NCI-H1417 (cell line): ENCODE data around the gene TDG.
"Not testable (repeated sequence)": the region's sequence is repeated elsewhere in the genome, so short reads cannot be mapped to it uniquely, and the experiment has no call there.

Experiments
- DNase-seq, 3 experiments: peaks; one replicate each; lab custom pipeline; 2025; lab: John Stamatoyannopoulos, UW

The TDG gene

DNA sequence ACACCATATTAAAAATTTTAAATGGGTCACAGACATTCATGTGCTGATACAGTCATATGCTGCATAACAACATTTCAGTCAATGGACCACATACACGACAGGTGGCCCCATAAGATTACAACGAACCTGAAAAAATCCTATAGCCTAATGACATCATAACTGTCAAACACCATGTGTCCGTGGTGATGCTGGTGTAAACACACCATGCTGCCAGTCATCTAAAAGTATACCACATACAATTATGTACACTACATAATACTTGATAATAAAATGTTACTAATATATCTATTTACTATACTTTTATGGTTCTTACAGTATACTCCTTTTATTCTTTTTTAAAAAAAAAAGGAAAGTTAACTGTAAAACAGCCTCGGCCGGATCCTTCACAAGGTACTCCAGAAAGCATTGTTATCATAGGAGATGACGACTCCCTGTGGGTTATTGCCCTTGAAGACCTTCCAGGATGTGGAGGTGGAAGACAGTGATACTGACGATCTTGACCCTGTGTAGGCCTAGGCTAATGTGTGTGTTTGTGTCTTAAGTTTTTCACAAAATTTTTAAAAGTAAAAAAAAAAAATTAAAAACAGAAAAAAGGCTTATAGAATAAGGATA, 5.0 kb upstream of the TDG start:
- no peak for DNase-seq

DNA sequence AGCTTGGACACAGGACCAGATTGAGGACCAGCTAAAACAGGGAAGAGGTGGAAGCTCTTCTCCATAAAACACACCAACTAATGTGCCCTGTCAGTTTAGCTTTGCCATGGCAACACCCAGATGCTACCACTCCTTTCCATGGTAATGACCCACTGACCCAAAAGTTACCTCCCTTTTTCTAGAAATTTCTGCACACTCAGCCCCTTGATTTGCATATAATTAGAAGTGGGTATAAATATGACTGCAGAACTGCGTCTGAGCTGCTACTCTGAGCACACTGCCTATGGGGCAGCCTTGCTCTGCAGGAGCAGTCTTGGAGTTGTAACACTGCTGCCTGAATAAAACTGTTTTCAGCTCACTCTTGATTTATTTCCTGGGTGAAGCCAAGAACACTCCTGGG, 3.2 kb upstream of the TDG start:
- no peak for DNase-seq

DNA sequence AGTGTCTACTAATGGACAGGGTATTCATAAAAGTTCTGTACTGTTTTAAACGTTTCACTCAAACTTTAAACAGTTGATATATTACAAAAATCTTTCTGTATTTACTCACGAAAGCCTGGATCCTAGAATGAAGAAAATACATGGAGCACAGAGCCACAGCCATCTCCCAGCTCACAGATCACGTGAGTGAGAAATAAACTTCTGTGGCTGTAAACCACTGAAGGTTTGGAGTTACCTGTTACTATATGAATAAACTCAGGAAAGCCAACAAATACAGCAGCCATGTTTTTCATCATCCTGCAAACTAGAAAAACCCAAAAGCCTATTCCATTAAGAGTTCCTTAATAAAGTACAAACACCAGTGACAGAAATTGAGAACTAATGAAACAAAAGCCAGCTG, 867 bp upstream of the TDG start:
- no peak for DNase-seq

DNA sequence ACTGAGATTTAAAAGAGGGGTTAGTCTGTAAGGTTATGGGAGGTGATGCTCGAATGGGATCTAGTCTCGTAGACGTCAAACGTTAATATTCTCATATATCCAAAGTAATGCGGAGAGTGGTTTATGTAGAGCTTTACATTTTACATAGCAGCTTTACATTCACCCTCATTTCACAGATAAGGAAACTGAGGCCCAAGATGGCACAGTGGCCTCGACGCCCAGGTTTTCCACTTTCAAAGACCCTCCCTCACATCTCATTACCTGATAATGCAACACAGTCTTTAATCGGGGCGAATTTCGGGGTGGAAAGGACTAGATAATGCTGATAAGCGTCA, 450 bp upstream of the TDG start:
- no peak for DNase-seq

DNA sequence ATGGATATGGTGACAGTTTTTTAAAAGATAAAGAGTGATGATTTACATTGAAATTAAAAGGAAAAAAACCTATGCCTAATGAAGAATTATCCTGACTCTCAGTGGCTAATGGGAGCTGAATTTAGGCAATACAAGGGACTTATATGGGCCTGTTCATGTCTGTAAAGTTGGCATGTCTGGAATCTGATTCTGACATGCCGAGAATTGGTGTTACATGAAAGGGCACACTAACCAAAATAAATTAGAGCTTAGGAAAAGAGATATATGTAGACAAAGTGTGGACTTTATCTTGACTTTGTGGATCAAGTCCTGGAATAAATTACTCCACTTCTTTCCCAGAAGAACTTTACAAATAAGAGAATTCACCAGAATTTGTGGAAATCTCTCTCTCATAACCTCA, 1.1 kb downstream of the TDG start:
- no peak for DNase-seq

DNA sequence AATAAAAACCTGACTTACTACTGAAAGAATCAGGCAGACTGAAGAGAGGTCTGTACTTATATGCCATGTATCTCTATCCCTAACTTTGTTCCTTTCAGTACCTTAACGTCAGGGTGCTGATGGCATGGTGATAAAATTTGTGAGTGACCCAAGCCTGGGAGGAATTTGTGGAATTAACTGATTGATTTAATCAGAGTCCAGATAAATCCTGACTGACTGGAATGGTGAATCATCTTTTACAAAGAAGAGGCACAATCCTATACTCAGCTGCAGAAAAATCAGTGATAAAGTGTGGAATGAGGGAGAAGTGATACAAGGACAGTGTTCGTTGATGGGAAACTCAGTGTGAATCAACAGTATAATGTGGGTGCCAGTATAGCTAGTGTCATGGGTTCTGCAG, 3.7 kb downstream of the TDG start:
- no peak for DNase-seq

GRCh38 chr12:103973909-103974308, 8.2 kb downstream of the TDG start:
- DNase-seq: no peak

DNA sequence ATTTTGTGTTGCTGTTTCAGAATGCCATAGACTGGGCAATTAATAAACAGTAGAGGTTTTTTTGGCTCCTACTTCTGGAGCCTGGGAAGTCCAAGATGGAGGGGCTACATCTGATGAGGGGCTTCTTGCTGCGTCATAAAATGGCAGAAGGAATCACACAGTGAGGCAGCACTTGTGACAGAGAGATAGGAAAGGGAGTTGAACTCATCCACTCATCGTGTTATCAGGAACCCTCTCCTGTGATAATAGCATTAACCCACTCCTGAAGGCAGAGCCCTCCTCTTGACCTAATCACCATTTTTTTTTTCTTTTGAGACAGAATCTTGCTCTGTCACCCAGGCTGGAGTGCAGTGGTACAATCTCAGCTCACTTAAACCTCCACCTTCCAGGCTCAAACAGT, 9.7 kb downstream of the TDG start:
- no peak for DNase-seq

DNA sequence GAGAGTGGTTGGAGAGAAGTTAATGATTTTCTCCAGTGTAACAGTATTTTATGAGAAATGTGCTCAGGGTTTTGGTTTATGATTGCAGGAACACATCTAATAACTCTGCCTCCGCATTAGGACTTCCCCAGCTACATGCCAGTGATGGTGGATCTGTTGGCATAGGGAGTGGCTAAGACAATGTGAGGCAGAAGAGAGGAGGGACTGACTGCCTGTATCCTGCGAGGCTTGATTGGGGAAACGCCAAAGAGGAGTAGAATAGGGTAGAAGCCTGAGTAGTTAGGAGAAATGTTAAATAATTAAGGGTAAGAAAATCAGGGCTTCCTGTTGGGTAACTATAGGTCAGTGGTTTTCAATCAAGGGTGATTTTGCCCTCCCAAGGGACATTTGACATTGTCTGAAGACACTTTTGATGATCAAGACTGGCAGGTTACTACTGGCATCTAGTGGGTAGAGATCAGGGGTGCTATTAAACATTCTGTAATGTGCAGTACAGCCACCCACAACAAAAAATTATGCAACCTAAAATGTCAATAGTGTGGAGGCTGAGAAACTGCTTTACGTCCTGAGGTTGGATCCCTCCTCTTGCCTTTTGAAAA, 12.8 kb downstream of the TDG start:
- DNase-seq: no peak

DNA sequence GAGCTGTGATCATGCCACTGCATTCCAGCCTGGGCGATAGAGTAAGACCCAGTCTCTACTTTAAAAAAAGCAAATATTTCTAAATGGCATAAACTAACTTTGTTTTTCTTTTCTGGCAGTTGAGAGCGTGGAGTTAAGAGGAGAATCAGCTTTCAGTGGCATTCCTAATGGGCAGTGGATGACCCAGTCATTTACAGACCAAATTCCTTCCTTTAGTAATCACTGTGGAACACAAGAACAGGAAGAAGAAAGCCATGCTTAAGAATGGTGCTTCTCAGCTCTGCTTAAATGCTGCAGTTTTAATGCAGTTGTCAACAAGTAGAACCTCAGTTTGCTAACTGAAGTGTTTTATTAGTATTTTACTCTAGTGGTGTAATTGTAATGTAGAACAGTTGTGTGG, 21.2 kb downstream of the TDG start:
- DNase-seq: no peak

DNA sequence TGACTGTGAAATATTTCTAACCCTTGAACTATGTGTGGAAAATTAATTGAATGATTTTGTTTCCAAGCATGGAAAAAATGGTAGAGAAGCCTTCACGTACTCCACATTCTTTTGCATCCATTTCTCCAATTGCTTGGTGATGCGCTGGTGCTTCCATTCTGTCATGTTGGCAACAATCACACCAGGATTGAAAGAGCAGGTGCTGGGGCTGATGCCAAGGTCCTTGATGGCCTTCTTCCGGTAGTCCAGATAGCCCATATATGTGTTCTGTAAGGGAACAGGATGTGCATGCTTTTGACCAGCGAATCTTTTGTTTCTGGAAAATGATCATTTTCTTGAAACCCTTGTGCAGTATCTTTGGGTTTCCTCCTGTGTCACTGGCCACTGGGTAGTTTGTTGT, 28.6 kb downstream of the TDG start:
- DNase-seq: no peak

GRCh38 chr12:103996595-103996994, 30.9 kb downstream of the TDG start:
- DNase-seq: no peak

GRCh38 chr12:103997286-103997900, 31.7 kb downstream of the TDG start:
- no peak for DNase-seq

- DNase-seq: no peak
These were observed 33.3 kb downstream of the TDG start for GRCh38 chr12:103998976-103999375.

DNA sequence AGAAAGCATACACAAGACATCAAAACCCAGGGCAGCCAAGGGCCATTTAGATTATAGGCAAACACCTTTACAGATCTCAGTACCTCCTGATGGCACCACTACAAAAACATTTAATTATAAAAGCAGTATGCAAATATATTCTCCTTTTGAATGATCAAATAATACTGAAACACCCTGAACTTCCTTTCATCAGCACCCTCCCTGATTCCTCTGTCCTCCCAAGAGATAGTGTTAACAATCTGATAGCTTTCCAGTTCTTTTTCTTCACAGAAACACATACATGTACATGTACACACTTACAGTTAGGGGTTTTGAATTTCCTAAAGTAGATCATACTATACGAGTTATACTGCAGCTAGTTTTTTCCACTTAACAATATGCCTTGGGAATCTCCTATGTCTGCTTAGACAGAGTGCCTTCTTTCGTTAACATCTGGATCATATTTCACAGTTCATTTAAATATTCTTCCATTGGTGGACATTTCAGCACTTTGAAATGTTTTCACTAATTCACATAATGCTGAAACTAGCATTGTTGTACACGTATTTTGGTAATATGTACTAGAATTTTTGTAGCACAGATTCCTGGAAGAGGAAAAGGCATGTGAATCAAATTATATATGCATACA, 35.2 kb downstream of the TDG start:
- DNase-seq: no peak

- DNase-seq: no peak
These were observed 37.0 kb downstream of the TDG start for GRCh38 chr12:104002686-104003085.

DNA sequence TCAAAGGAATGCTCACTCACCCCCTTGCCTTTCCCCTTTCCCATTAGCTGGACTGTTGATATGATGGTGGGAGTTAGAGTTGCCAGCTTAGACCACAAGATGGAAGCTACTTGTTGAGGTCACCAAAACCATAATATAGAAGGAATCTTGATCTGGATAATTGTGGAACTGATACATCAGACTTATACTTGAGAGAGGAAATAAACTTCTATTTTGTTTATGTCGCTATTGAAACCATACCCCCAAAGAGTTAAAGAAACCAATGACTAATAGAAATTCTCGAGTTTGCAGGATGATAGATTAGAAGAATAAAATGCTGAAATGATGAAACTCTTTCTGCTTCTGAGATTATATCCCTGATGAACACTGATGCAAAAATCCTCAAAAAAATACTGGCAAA, 37.9 kb downstream of the TDG start:
- no peak for DNase-seq

- DNase-seq: no peak
These were observed 41.3 kb downstream of the TDG start for GRCh38 chr12:104006929-104007328.

DNA sequence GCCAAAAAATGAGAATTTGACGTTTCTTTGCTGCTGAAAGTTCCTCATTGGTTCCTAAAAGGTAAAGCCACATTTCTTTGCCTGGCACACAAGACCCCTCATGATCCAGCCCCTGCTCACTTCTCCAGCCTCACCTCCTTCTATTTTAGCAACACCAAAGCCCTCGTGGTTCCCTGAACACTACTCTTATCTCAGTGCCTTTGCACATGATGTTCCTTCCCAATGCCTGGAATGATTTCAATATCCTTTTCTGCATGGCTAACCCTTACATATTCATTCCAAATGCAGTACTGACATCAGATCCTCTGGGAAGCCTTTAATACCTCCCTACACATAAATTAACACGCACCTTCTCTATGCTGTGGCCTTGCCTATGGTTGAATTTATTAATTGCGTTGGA, 44.4 kb downstream of the TDG start:
- DNase-seq: no peak

DNA sequence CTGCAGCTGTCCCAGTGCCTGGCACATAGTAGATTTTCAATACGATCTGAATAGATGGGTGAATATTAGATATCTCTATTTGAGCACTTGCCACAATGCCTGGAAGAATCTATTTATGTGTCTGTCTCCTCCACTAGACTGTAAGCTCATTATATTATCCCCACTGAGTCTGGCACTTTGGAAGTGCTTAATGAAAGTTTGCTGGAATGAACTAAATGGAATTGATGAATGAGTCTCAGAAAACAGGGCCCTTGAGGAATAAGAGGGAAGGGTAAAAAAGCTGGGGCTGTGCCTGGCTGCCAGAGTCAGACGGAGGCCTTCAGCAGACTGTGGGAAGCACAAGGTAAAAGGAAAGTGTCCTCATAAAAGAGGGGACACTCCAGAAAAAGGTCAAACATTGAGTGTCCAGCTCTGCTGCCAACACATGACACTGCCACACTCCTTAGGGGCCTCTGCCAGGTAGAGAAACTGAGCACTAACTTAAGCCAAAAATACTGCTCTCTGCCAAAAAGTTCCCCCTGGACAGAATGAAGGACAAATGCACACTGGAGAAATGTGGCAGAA, 45.0 kb downstream of the TDG start:
- no peak for DNase-seq

DNA sequence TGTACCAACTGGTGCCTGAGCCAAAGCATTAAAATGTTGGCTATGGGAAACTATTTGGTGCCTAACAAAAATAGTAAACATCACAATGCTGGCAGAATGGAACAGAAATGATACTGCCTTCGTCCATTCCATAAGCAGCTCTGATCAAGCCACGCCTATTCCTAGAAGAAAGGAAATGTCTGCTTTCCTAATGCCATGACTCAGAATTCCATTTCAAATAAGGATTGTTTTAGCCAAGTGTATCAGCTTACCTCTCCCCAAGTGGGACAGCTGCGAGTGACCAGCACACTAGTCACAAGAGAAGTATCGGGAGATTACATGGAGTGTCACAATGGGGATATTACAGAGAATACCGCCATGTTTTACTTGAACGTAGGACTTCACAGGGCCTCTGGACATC, 45.6 kb downstream of the TDG start:
- no peak for DNase-seq

- DNase-seq: no peak
These were observed 46.7 kb downstream of the TDG start for GRCh38 chr12:104012331-104012730.

DNA sequence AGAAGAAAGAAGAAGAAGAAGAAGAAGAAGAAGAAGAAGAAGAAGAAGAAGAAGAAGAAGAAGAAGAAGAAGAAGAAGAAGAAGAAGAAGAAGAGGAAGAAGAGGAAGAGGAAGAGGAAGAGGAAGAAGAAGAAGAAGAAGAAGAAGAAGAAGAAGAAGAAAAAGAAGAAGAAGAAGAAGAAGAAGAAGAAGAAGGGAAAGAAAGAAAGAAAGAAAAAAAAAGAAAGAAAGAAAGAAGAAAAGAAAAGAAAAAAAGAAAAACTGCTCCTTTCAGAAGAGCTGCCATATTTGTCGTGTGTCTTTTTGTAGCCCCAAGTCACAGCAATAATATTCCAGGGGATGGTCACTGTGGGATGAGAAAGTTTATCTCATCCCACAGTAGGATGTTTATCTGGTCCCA, 56.2 kb downstream of the TDG start:
- DNase-seq: not testable (repeated sequence)
